ENCODE measurements around the gene CAV1. TPM values are rescaled to one million over a fixed set of nuclear protein-coding genes. Genes with fewer than 3 reads are reported as not detected.
"Not testable (repeated sequence)": the region's sequence is repeated elsewhere in the genome, so short reads cannot be mapped to it uniquely, and the experiment has no call there.

Gene CAV1
- total RNA-seq, 1 experiment from 2014 or later, result 437 TPM

- DNase-seq (ENCODE audit: low read depth), result no peak
These were observed 52.6 kb downstream of the CAV1 start for GRCh38 chr7:116577320-116577871.

GRCh38 chr7:116578526-116578925 lies 53.7 kb downstream of the CAV1 start:
- DNase-seq (ENCODE audit: low read depth), result no peak

GRCh38 chr7:116579322-116579721 lies 54.5 kb downstream of the CAV1 start:
- DNase-seq (ENCODE audit: low read depth), result no peak

GRCh38 chr7:116579835-116580234 lies 55.0 kb downstream of the CAV1 start:
- DNase-seq (ENCODE audit: low read depth), result no peak

- peak; percentile 56 for DNase-seq (ENCODE audit: low read depth)
These were observed 57.4 kb downstream of the CAV1 start for GRCh38 chr7:116582164-116582732.

- no peak for DNase-seq (ENCODE audit: low read depth)
These were observed 58.1 kb downstream of the CAV1 start for GRCh38 chr7:116582806-116583444.

GRCh38 chr7:116583653-116584052 lies 58.8 kb downstream of the CAV1 start:
- no peak for DNase-seq (ENCODE audit: low read depth)

GRCh38 chr7:116584721-116585120 lies 59.9 kb downstream of the CAV1 start:
- no peak for DNase-seq (ENCODE audit: low read depth)

- DNase-seq (ENCODE audit: low read depth), result no peak
These were observed 60.6 kb downstream of the CAV1 start for GRCh38 chr7:116585392-116585791.

GRCh38 chr7:116585967-116586366 lies 61.1 kb downstream of the CAV1 start:
- DNase-seq (ENCODE audit: low read depth), result no peak

- DNase-seq (ENCODE audit: low read depth), result not testable (repeated sequence)
These were observed 62.4 kb downstream of the CAV1 start for GRCh38 chr7:116587200-116587599.

- peak; percentile 93 for DNase-seq (ENCODE audit: low read depth)
These were observed 63.4 kb downstream of the CAV1 start for GRCh38 chr7:116588225-116588624.

- peak; percentile 69 for DNase-seq (ENCODE audit: low read depth)
These were observed 64.1 kb downstream of the CAV1 start for GRCh38 chr7:116588641-116589594.

GRCh38 chr7:116591202-116592040 lies 66.6 kb downstream of the CAV1 start:
- DNase-seq (ENCODE audit: low read depth), result peak; percentile 39

- no peak for DNase-seq (ENCODE audit: low read depth)
These were observed 67.2 kb downstream of the CAV1 start for GRCh38 chr7:116592041-116592355.

GRCh38 chr7:116592445-116592844 lies 67.6 kb downstream of the CAV1 start:
- DNase-seq (ENCODE audit: low read depth), result no peak

- no peak for DNase-seq (ENCODE audit: low read depth)
These were observed 68.7 kb downstream of the CAV1 start for GRCh38 chr7:116593359-116594075.

GRCh38 chr7:116595063-116595462 lies 70.2 kb downstream of the CAV1 start:
- no peak for DNase-seq (ENCODE audit: low read depth)

GRCh38 chr7:116597384-116597783 lies 72.5 kb downstream of the CAV1 start:
- no peak for DNase-seq (ENCODE audit: low read depth)

GRCh38 chr7:116598278-116598677 lies 73.4 kb downstream of the CAV1 start:
- DNase-seq (ENCODE audit: low read depth), result no peak

Data from HT1080 (cell line).